AG04449 (cell line): ENCODE measurements around the gene AQP12B.

ENCODE experiments used
- CTCF ChIA-PET: fragments of 350-600 bp; formaldehyde crosslinking; extraction: SDS; loops from one replicate; lab custom pipeline; 2021; ENCODE audit warnings: antibody characterized with exemption; lab: Yijun Ruan, JAX
- POLR2A ChIA-PET: fragments of 400-600, 350-600 bp; formaldehyde crosslinking; extraction: SDS; loops from one replicate; lab custom pipeline; 2020; ENCODE audit warnings: antibody characterized with exemption, inconsistent platforms; lab: Yijun Ruan, JAX
- DNase-seq: peaks from one replicate; pipeline ENCODE4 v3.0.0-alpha.2; 2010; ENCODE audit warnings: low read depth, low spot score
- H3K4me3 ChIP-seq: 2 replicates; pipeline ENCODE4 v1.5.1; 2011; ENCODE audit warnings: low read depth, mild to moderate bottlenecking, control low read depth, low read length
- CTCF ChIP-seq: IDR thresholded peaks from one replicate; pipeline ENCODE4 v1.5.1; 2011; ENCODE audit warnings: mild to moderate bottlenecking, moderate library complexity, low read length, control low read depth, inconsistent platforms; ENCODE audit not compliant: insufficient read depth; ENCODE audit errors: missing control alignments

The AQP12B gene

DNA sequence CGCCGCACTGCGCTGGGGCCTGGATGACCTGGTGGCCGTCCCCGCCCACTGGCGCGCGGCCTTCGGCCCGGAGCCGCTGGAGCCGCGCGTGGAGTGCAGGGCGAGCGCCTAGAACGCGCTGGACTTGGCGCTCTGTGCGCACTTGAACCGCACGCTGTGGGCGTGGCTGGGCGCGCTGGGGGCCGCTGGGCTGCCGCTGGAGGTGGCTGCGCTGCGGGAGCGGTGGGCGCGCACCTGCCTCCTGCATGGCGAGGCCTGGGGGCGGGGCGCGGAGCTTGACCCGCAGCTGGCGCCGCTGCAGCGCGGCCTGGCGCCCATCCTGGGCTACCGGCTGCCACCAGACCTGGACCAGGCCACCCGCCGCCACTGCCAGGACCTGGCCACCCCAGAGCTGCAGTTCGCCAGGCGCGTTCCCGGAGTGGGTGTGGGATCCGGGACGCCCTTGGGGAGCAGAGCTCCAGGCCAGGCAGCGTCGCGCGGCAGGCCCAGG is 9.9 kb downstream of the AQP12B start:
- POLR2A ChIA-PET = no interaction called here
- no peak for TF ChIP-seq CTCF
- no peak overlapping the region for H3K4me3 ChIP-seq
- CTCF ChIA-PET = no interaction called here
- DNase-seq = no peak

GRCh38 chr2:240672076-240672700 is 10.5 kb downstream of the AQP12B start:
- no peak for DNase-seq
- CTCF ChIA-PET = no interaction called here
- TF ChIP-seq CTCF = no peak
- POLR2A ChIA-PET = no interaction called here
- no peak overlapping the region for H3K4me3 ChIP-seq

DNA sequence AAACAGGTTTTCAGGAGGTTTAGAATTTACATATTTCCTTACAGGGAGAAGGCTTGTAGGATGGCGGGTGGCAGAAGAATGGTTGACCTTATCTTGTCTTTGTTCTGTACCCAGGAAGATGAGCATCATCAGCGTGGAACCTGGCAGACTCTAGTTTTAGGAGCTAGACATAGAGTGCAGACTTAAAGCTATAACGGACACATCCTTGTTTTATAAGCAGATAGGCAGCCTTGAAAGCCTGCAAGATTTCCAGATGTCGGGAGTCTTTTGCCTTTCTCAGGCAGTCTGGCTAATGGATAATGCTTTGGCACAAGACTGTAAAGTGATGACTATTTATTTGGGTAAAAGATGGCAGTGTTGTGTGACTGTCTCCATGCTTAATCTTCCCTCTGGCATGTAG is 11.7 kb downstream of the AQP12B start:
- CTCF ChIA-PET = no interaction called here
- TF ChIP-seq CTCF = no peak
- no peak overlapping the region for H3K4me3 ChIP-seq
- no peak for DNase-seq
- POLR2A ChIA-PET = no interaction called here

GRCh38 chr2:240670402-240670801 is 12.3 kb downstream of the AQP12B start:
- no peak for TF ChIP-seq CTCF
- ChIA-PET POLR2A (no interaction called here), CTCF (no interaction called here)
- H3K4me3 ChIP-seq = no peak overlapping the region
- DNase-seq = no peak

- CTCF ChIA-PET = no interaction called here
These were observed 18.1 kb downstream of the AQP12B start for GRCh38 chr2:240664622-240665021.

More at GRCh38 chr2:240664622-240665021, 18.1 kb downstream of the AQP12B start:
- POLR2A ChIA-PET = no interaction called here
- H3K4me3 ChIP-seq = no peak overlapping the region
- TF ChIP-seq CTCF = no peak
- no peak for DNase-seq
